Body of pancreas (tissue), 4 donors: ENCODE data around the gene KIAA1191.

Experiments used
- POLR2A ChIP-seq, 3 donors: fragments of 450-650 bp; IDR thresholded peaks; one replicate each; pipeline ENCODE4 v1.6.1; 2016; ENCODE audit warnings: antibody characterized with exemption in 3 of 3, mild to moderate bottlenecking in 2 of 3
- TF ChIP-seq, protein P1 (sequence below), 7 experiments: fragments of 450-650 bp in 4 of 7; fragments of 200-600 bp in 3 of 7; sonication (generic) in 3 of 7; IDR thresholded peaks; one replicate each; pipeline ENCODE4 v1.5.1; 2016 to 2019; ENCODE audit warnings: antibody characterized with exemption in 7 of 7

DNA sequence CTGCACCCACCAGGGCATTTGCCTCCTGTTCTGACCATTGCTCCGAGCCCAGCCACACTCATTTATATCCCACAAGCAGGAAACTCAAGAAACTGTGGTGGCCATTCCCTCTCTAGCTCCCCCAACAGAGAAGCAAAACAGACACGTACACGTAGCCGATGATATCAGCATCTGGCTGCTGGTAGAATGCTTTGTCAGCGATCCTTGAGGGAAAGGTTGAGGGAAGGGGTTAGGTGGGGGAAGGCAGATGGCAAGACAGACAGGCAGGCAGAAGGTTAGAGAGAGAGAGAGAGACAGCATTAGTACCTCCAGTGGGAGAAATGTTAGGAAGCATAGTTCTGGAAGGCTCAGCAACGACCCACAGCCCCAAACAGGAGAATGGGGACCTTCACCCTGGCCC, 34.8 kb upstream of the KIAA1191 start:
- no peak for TF ChIP-seq POLR2A (IDR thresholded peaks at IDR 0.05)
- TF ChIP-seq, protein P1, sequence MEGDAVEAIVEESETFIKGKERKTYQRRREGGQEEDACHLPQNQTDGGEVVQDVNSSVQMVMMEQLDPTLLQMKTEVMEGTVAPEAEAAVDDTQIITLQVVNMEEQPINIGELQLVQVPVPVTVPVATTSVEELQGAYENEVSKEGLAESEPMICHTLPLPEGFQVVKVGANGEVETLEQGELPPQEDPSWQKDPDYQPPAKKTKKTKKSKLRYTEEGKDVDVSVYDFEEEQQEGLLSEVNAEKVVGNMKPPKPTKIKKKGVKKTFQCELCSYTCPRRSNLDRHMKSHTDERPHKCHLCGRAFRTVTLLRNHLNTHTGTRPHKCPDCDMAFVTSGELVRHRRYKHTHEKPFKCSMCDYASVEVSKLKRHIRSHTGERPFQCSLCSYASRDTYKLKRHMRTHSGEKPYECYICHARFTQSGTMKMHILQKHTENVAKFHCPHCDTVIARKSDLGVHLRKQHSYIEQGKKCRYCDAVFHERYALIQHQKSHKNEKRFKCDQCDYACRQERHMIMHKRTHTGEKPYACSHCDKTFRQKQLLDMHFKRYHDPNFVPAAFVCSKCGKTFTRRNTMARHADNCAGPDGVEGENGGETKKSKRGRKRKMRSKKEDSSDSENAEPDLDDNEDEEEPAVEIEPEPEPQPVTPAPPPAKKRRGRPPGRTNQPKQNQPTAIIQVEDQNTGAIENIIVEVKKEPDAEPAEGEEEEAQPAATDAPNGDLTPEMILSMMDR (IDR thresholded peaks at IDR 0.05): no peak
